ENCODE data around the gene CYP1A1.
A peak's percentile ranks its signal among the peaks of the same experiment; 100 is the strongest.
"Not testable (repeated sequence)": the region's sequence is repeated elsewhere in the genome, so short reads cannot be mapped to it uniquely, and the experiment has no call there.

Gene CYP1A1

DNA sequence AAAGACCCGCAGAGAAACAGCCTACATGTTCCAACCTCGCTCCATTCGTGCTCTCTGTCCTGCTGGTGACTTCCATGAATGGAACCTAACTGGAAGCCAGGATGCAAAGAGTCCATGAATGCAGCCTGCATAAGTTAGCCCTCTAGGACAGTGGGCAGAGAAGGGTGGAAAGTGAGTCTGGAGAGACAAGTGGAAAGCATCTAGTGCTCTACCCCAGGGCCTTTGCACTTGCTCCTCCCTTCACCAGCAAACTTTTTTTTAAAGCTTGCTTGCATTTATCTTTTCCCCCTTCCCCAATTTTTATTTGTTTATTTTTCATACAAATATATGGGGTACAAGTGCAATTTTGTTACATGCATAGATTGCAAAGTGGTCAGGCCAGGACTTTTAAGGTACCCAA lies 7.9 kb upstream of the CYP1A1 start:
- DNase-seq, result no peak

DNA sequence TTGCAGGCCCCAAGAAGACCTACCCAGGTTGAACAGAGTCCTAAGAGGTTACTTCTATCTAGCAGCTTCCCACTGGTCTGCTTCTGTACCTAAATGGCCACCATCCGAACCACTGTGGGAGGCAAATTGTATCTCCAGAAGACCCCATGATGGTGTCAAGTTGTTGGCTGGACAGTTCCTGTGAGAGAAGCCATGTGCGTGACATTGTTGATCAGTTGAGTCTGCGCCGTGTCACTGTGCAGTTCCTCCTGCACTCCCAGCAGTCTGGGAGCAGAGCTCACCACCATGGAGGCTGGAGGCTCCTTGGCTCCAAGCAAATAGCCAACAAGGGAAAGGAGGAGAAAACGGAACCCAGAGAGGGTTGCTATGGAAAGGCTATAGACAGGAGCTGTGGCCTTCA lies 7.5 kb upstream of the CYP1A1 start:
- no peak for DNase-seq

DNA sequence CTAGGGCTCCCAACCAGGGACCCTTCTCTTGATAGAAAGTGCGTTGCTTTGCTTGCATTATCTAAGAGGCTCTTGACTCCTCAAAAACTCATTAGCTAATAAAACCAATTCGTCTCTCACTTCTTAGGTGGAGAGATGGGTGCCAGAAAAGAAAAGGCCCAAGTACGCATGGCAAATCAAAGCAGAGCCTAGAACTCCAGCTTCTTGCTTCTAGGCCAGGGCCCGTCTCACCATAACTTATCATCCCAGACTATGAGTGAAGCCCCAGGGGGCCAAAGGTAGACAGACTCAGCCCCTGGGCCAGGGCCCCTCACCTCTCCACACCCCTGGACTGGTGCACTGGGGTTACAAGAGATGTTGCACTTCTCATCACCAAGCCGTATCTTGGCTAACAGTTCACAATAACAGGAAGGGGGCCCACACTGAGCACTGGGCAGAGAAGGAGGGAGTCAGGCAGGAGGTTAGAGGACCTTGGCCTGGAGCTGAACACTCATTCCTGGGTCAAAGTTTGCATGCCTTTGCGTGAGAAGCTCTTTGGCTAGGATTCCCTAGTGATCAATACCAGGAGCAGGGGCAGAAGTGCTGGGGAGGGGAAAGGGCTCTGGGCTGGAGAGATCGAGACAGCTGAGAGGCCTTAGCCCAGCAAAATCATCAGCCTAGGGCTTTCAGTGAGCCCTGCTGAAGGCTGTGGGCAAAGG lies 5.4 kb upstream of the CYP1A1 start:
- DNase-seq, result no peak

DNA sequence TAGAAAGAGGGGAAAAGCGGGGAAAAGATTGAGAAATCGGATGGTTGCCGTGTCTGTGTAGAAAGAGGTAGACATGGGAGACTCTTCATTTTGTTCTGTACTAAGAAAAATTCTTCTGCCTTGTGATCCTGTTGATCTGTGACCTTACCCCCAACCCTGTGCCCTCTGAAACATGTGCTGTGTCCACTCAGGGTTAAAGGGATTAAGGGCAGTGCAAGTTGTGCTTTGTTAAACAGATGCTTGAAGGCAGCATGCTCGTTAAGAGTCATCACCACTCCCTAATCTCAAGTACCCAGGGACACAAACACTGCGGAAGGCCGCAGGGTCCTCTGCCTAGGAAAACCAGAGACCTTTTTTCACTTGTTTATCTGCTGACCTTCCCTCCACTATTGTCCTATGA lies 4.0 kb upstream of the CYP1A1 start:
- not testable (repeated sequence) for DNase-seq

DNA sequence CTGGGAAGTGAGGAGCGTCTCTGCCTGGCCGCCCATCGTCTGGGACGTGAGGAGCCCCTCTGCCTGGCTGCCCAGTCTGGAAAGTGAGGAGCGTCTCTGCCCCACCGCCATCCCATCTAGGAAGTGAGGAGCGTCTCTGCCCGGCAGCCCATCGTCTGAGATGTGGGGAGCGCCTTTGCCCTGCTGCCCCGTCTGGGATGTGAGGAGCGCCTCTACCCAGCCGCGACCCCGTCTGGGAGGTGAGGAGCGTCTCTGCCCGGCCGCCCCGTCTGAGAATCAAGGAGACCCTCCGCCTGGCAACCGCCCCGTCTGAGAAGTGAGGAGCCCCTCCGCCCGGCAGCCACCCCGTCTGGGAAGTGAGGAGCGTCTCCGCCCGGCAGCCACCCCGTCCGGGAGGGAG lies 3.4 kb upstream of the CYP1A1 start:
- DNase-seq, result not testable (repeated sequence)

DNA sequence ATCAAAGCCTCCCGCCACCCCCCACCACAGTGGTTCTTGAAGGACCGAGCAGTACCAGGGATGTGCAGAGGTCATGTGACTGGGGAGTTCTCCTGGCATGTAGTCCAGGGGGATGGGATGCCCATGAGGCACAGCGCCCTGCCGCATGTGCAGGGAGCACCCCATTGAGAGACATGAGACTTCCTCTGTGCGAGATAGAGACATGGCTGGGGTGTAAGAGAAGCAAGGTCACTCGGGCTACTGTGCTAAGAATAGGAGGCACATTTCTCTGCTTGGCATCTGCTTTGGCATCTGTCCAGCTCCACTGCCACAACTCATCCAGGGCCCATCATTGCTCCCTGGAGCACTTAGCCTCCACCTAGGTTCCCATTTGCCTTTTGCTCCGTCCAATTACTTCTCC lies 2.4 kb upstream of the CYP1A1 start:
- DNase-seq, result no peak

DNA sequence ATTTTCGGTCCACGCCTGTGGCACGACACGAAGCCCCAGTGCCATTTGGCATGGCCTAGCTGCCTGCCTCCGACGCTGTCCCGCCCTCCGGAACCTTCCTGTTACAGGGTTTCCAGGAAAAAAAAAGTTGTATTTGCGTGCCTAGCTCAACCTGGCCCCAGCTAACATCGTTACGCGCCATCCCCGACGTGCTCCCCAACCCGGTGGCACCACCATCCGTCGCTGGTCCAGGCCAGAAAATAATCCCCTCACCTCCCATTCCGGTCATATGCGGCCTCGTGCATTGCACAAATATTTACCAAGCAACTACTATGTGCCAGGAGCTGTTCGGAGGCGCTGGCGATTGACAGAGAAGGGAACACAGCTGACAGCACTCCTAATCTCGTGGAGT lies 1.4 kb upstream of the CYP1A1 start:
- no peak for DNase-seq

DNA sequence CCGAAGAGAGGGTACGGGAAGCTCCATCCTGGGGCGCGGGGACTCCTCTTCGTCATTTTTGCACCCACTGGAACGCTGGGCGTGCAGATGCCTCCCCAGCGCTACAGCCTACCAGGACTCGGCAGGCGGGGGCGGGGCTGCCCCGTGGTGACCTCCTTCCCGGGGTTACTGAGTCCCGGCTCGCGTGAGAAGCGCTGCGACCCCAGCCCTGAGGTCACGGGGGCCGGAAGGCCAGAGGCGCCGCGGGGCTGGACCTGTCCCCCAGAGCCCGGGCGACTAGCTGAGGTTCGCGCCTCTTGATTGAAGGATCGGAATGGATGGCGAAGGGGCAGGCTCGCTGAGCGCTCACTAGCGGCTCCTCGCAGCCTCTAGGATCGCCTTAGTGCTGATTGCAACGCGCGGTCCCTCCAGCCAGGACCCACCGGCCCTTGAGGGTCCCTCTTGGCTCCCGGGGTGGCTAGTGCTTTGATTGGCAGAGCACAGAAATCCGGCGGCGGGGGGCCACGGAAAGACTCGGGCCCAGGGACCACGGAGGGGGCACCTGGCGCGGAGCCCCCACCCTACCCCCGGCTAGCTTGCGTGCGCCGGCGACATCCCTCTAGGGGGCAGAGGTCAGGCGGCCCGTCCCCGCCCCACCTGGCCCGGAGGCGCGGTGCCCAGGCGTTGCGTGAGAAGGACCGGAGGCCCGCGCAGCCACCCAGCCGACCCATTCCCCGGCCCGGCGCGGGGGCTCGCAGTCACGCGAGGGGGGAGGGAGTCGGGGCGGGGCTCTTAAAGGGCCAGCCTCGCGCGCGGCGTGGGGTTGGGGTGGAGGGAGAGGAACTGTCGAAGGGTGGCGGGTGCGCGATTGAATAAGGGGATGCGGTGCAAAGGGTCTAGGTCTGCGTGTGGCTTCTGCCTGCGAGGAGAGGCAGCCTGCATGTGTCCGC lies 781 bp upstream of the CYP1A1 start:
- peak; percentile 31 for DNase-seq

DNA sequence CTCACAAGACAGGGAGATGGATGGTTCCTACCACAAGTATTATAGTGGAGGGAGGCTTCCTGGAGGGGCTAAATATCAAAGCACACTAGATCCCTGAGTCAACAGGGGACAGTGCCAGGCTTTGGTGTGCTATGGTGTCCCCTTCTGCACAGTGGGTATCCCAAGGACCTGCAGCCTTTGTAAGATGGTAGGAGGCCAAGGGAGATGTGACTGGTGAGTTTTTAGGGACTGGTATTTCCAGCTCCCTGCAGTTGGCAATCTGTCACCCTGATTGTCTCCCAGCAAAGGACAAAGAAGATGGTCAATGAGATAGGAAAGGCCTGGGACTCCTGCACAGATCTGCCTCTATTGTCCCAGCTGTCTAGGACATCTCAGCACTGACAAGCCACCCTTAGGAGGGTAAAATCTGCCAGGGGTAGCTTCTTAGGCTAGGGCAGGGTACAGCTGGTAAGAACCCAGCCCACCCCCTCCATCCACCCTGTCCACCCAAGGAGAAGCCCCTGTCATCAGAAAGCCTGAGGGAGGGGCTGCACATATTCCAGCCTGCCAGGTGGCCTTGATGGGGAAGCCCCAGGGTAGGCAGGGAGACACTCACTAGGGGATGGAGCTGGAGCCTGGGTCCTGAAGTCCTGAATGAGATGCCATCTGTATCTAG lies 631 bp downstream of the CYP1A1 start:
- DNase-seq, result no peak

DNA sequence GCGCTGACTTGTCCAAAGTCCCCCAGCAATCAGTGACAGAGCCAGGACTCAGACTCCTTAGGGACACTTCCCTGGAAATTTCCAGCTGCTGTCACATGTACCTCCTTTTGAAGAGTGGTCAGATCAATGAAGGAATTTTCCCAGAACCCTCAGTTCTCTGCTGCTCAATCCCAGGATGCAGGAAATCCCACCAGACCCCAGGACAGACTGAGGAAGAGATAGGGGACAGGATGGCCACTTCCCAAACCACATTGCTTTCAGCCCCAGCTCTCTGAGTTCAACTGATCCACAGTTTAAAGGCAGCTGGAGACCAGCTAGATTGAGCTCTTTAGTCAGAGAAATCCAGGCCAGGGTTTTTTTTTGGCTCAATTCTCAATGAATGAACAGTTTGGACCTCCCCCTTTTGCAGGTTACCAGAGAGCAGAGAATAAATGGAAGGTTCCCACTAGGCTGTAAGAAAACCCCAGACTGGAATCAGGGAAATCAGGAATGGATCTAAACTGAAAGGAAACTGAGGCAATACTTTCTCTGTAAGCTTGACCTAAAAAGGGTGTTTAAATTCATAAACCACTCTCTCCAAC lies 1.5 kb downstream of the CYP1A1 start:
- no peak for DNase-seq

DNA sequence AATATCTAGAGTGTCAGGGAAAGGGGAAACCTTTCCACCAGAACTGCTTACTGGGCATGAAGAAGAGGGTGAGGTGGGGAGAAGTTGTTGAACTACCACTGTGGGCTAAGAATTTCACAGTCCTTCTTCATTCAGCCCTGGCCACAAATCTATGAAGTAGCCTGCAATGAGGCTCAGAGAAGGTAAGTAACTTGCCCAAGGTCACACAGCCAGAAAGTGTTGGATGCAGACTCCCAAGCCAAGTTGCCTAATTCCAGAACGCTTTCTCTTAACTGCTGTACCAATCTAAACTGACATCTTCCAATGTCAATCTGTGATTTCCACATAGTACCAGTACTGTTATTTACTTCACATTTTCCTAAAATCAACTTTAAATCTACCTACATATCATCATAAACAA lies 2.1 kb downstream of the CYP1A1 start:
- DNase-seq, result no peak

DNA sequence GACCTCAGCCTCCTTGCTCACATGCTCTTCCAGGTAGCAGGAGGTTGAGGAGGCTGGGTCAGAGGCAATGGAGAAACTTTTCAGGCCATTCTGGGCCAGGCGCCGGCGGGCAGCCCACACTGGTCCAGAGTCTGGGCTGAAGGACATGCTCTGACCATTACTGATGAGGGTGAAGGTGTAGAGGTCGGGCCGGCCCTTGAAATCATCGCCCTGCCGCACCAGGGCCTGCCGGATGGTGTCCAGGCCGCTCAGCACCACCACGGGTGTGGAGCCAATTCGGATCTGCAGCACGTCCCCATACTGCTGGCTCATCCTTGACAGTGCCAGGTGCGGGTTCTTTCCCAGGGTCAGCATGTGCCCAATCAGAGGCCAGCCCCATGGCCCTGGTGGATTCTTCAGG lies 2.7 kb downstream of the CYP1A1 start:
- no peak for DNase-seq

DNA sequence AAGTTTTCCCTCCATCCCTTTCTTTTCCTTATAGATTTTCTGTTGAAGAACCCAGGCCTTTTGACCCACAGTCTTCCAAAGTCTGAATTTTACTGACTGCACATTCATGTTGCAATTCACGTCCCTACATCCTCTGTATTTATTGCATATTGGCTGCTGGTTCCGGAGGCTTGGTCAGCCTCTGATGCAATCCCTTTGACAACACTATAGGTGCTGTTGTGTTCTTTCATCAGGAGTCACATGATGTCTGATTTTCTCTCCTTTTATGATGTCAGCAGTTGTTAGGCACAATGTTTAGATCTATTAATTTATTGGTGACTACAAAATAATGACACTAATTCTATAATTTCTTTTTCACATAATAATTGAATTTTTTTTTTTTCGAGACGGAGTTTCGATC lies 8.7 kb downstream of the CYP1A1 start:
- DNase-seq, result no peak

DNA sequence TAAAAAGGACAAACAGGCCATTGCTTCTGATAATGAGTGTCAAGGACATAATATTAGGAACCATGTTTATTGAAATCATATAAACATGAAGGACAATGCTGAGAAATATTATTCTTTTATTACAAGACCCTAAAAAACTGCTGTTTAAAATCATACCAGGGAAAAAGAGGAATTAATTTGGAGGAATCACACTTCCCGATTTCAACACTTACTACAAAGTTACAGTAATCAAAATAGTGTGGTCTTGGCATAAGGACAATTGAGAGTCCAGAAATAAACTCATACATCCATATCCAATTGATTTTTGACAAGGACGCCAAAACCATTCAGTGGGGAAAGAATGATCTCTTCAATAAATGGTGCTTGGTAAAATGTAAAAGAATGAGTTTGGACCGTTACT lies 13.0 kb downstream of the CYP1A1 start:
- no peak for DNase-seq

DNA sequence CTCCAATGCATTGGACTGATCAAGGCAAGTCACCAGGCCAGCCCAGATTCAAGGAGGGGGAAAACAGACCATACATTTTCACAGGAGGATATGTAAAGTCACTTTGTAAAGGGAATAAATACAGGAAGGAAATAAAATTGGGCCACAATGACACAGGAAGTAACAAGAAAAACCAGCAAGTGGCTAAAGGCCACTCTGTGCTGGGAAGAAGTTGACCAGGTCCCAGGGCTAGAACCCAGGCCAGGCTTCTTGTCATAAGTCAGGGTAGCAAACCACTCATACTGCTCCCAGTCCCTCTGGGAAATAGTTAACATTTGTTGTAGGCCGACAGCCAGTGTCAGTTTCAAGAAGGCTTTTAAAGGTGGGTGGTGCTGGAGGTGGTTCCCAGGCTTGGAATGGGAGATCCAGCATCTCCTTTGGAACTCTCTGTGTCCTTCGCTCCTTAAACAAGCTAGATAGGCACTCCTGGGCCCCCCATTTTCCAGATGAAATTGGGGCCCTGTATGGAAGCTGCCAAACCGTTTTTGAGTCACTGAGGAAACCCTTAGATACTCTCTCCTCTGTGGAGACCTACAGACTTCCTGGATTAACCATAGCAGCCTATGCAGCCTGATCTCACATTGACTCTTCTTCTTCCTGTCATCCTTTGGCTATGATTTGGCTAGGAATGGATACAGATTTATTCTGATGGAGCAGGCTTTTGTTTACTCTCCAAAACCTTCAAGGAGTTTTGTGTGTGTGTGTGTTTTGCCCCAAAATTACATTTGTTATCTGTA lies 14.8 kb downstream of the CYP1A1 start:
- DNase-seq, result no peak

DNA sequence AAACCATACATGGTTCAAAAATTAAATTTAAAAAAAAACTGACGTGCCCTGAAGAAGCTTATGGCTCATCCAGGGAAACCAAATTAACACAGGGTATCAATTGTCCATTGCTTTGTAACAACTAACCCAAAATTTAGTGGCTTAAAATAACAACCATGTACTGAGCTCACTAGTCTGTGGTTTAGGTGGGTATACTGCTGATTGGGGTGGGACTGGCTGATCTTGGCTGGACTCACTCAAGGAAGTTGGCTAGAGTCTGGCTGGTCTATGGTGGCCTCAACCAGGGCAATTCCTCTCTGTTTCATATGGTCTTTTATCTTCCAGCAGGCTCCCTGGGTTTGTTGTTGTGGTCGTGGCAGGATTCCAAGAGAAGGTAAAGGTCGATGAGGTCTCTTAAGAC lies 15.4 kb downstream of the CYP1A1 start:
- DNase-seq, result no peak

DNA sequence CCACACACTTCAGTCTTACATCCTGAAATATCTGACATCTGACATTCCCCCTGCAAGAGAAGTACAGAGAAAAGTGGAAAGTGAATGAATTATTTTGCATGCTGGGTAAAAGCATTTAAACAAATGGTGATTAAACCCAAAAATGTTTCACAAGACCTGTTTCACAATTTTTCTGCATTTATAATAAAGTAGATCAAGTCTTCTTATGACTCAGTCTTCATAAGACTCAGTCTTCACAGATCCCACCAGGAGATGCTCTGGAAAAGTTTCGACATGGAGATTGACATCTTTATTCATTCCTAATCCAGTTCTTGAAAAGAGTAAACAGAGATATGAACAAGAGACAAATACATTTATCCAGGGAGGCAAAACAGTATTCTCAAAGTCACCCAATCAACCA lies 16.3 kb downstream of the CYP1A1 start:
- no peak for DNase-seq

DNA sequence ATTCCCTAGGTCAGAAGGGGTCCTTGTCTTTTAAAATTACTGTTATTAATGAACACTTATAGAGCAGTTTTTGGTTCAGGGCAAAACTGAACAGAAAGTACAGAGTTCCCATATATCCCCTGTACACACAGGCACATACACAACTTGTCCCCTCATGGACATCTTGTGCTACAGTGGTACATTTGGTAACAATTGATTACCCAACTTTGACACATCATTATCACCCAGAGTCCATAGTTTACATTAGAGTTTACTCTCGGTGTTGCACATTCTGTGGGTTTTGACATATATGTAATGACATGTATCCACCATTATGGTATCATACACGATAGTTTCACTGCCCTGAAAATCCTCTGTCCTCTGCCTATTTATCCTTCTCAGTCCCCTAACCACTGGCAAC lies 28.5 kb downstream of the CYP1A1 start:
- DNase-seq, result no peak

DNA sequence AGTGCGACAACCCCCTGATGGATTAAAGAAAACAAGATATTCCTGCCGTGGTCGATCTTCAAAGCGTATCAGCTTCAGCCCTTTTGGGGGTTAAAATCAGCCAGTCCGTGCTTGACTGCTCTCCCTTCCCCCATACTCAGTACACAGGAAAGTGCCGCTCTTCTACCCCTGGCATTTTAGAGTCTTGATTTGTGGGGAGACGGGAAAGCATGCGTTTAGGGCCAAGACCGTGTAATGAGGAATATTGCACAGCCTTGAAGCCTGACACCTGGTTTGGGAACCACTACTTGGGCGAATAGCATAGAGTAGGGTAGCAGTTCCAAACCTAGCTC lies 29.0 kb downstream of the CYP1A1 start:
- DNase-seq, result no peak

DNA sequence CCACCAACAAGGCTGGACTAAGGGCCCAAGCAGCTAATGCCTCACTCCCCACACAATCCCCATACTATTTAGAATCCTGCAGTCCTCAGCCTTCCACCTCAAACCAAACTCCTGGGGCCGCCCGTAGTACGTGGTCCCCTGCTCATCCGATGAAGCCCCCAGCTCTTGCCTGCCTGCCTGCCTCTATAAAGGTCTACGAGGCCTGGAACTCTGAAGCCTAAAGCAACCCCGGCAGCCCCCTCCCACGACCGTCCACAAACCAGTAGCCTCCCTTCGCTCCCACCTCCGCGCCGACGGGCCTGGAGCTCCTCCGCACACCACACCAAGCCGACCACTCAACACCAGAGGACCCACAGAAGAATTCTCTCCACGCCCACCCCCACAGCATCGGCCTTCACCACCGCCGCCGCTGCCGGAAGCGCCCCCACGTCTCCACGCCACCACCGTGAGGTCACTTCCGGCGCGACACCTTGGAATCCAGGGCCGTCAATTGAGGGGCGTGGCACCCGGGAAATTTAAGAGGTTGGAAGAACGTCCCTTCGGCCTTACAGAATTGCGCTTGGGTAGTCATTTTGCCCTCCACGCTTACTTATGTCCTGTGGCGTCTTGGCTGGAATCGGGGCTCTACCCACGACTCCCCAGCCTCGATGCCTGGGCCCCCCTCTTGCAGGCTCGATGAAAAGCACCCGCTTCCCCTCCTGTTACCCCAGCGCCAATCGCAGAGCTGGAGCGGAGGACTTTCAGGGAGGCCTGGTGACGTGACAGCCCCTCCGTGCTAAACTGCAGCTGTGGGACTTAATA lies 29.5 kb downstream of the CYP1A1 start, which contains the start of gene EDC3:
TSS of gene EDC3 (minus strand) at position 428 of the 801 bp plus-strand sequence. CDS start 20,900 bp downstream, outside the sequence.
- peak; percentile 81 for DNase-seq

DNA sequence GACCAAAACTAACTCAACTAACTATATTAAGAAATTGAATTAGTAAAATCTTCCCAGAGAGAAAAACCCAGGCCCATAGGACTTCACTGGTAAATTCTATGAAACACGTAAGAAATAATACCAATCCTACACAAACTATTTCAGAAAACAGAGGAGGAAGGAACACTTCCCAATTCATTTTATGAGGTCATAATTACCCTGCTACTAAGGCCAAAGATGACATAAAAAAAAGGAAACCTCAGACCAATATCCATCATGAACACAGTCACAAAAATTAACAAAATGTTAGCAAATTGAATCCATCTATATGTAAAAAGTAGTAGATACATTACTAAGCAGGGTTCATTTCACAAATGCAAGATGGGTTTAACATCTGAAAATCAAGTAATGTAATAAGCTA lies 33.0 kb downstream of the CYP1A1 start:
- no peak for DNase-seq

DNA sequence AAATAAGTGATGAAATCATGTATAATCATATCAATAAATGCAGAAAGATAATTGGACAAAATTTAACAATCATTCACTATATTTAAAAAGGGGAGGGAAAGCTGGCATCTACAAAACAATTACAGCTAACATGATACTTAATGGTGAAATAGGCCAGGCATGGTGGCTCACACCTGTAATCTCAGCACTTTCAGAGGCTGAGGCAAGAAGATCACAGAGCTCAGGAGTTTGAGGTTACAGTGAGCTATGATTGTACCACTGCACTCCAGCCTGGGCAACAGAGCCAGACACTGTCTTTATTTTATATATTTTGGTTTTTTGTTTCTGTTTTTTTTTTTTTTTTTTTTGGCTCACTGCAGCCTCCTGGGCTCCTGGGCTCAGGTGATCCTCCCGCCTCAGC lies 41.6 kb downstream of the CYP1A1 start:
- DNase-seq, result no peak

Measured in activated T-cell treated with anti-CD3 and anti-CD28 coated beads for 4 hours (primary cell).